PC-3 (cell line): Measurements from ENCODE around the gene DHDDS. TPM values are rescaled to one million over a fixed set of nuclear protein-coding genes. Genes with fewer than 3 reads are reported as not detected.

ENCODE experiments used
- ATAC-seq: fragments of 200-7000 bp; cut with Tn5 transposase; 2 replicates; pipeline ENCODE4 v1.9.1; 2020; ENCODE audit warnings: mild to moderate bottlenecking, moderate library complexity
- BruUV-seq: library from RNA; stranded (reverse); fragments of 400-500 nt; replicated peaks from 2 replicates; lab custom pipeline; 2021; lab: Mats Ljungman, UMichigan
- CTCF ChIA-PET: fragments of 300-600 bp; sonication (Branson Sonifier 250); formaldehyde crosslinking; loops from one replicate; lab custom pipeline; 2022; ENCODE audit warnings: antibody characterized with exemption; lab: Charles Lee
- POLR2A ChIA-PET: fragments of 300-600 bp; sonication (Branson Sonifier 250); formaldehyde crosslinking; loops from one replicate; lab custom pipeline; 2022; ENCODE audit warnings: antibody characterized with exemption; ENCODE audit not compliant: unreplicated experiment; lab: Charles Lee
- DNase-seq: peaks from one replicate; pipeline ENCODE4 v3.0.0-alpha.2; 2015
- H2AFZ ChIP-seq: fragments of 300-600 bp; sonication (generic); 2 replicates; pipeline ENCODE4 v1.6.0; 2016; ENCODE audit warnings: antibody characterized with exemption, low read length
- H3F3A ChIP-seq: fragments of 300-600 bp; sonication (generic); one replicate; pipeline ENCODE4 v1.6.0; 2017; ENCODE audit warnings: antibody characterized with exemption, low read length, control low read depth, mild to moderate bottlenecking; ENCODE audit not compliant: unreplicated experiment
- H3K27ac ChIP-seq: fragments of 300-600 bp; sonication (generic); 2 replicates; pipeline ENCODE4 v1.5.1; 2016; ENCODE audit warnings: mild to moderate bottlenecking, low read length
- H3K27me3 ChIP-seq: fragments of 300-600 bp; sonication (generic); 2 replicates; pipeline ENCODE4 v1.6.1; 2016; ENCODE audit warnings: low read length, mixed read lengths
- H3K36me3 ChIP-seq: fragments of 300-600 bp; sonication (generic); 2 replicates; pipeline ENCODE4 v1.6.1; 2016; ENCODE audit warnings: low read depth, mixed run types, low read length, mixed read lengths
- H3K4me1 ChIP-seq: fragments of 300-600 bp; sonication (generic); 2 replicates; pipeline ENCODE4 v1.5.1; 2016; ENCODE audit warnings: low read length; ENCODE audit not compliant: insufficient read depth
- H3K4me2 ChIP-seq: fragments of 300-600 bp; sonication (generic); 2 replicates; pipeline ENCODE4 v1.6.0; 2016; ENCODE audit warnings: low read length
- H3K4me3 ChIP-seq: fragments of 300-600 bp; sonication (generic); 2 replicates; pipeline ENCODE4 v1.5.1; 2016; ENCODE audit warnings: mild to moderate bottlenecking, low read length, mixed read lengths
- H3K79me2 ChIP-seq: fragments of 300-600 bp; sonication (generic); 2 replicates; pipeline ENCODE4 v1.6.1; 2017; ENCODE audit warnings: low read length, mixed read lengths
- H3K9ac ChIP-seq: fragments of 300-600 bp; sonication (generic); 2 replicates; pipeline ENCODE4 v1.6.0; 2016; ENCODE audit warnings: mild to moderate bottlenecking, low read length
- H3K9me2 ChIP-seq: fragments of 300-600 bp; sonication (generic); replicated peaks from 2 replicates; pipeline ENCODE4 v1.6.1; 2016; ENCODE audit warnings: mixed run types, low read length, mixed read lengths
- H3K9me3 ChIP-seq: fragments of 300-600 bp; sonication (generic); 2 replicates; pipeline ENCODE4 v1.6.1; 2016; ENCODE audit warnings: low read length, mixed read lengths
- H4K20me1 ChIP-seq: fragments of 300-600 bp; sonication (generic); 2 replicates; pipeline ENCODE4 v1.6.1; 2016; ENCODE audit warnings: low read length, mixed read lengths
- EZH2 ChIP-seq: fragments of 300-600 bp; sonication (generic); IDR thresholded peaks from one replicate; pipeline ENCODE4 v1.6.1; 2017; ENCODE audit warnings: antibody characterized with exemption, mild to moderate bottlenecking, low read length; ENCODE audit not compliant: unreplicated experiment
- EZH2phosphoT487 ChIP-seq: fragments of 300-600 bp; sonication (generic); IDR thresholded peaks from 2 replicates; pipeline ENCODE4 v1.6.1; 2018; ENCODE audit warnings: mild to moderate bottlenecking, antibody characterized with exemption, low read length, borderline replicate concordance
- intact Hi-C: fragments of 100-400 bp; cut with micrococcal nuclease; formaldehyde crosslinking; loops from 2 replicates; pipeline ENCODE4 v1.9.0; 2023
- total RNA-seq: library from RNA; depleted of rRNA; stranded (reverse); fragments of >200 nt; gene quantifications from 2 replicates; pipeline ENCODE4 v1.2.3, GENCODE V29; 2014
- TF ChIP-seq, protein P1 (sequence below): fragments of 300-600 bp; sonication (generic); conservative IDR thresholded peaks from 2 replicates; pipeline ENCODE4 v1.5.1; 2017; ENCODE audit warnings: antibody characterized with exemption, low read depth, mild to moderate bottlenecking, low read length

DHDDS gene
- total RNA-seq, 1 experiment from 2014 or later, result 49.6 TPM

DNA sequence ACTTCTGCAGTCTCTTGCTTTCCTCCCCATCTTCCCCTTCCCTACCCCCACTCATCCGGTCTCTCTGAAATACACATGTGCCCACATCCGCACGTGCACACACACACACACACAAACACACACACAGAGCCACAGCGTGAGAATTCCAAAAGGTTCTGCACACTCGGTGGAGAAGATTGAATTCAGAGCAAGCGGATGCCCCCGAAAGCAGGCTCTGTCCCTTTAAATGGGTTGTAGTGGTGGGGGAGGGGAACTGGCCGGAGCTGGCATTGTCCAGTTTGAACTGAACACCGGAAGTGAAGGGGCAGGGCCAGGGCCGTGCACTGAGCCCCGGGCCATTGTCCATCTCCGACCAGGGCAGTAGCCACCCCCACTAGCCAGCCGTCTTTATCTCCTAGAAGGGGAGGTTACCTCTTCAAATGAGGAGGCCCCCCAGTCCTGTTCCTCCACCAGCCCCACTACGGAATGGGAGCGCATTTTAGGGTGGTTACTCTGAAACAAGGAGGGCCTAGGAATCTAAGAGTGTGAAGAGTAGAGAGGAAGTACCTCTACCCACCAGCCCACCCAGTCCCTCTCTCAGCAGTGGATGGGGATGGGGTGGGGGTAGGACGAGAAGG is 22.8 kb upstream of the DHDDS start:
- Histone ChIP-seq H2AFZ (no peak overlapping the region), H3K36me3 (no peaks in the 10 kb centered on the region), H4K20me1 (no peaks in the 10 kb centered on the region), H3K27me3 (peaks cover 29% of the 10 kb centered on the region), H3K4me2 (no peak overlapping the region), H3K27ac (no peak overlapping the region), H3K9me2 (no peaks in the 10 kb centered on the region), H3F3A (no peaks in the 10 kb centered on the region), H3K9me3 (no peaks in the 10 kb centered on the region), H3K79me2 (no peaks in the 10 kb centered on the region), H3K4me1 (peaks cover 22% of the 10 kb centered on the region), H3K4me3 (no peak overlapping the region), H3K9ac (no peak overlapping the region)
- BruUV-seq, result no TSS peak
- intact Hi-C loops, result no loop called here
- CTCF ChIA-PET, result no interaction called here
- TF ChIP-seq EZH2phosphoT487 (no peak), EZH2 (no peak)
- TF ChIP-seq, protein P1, sequence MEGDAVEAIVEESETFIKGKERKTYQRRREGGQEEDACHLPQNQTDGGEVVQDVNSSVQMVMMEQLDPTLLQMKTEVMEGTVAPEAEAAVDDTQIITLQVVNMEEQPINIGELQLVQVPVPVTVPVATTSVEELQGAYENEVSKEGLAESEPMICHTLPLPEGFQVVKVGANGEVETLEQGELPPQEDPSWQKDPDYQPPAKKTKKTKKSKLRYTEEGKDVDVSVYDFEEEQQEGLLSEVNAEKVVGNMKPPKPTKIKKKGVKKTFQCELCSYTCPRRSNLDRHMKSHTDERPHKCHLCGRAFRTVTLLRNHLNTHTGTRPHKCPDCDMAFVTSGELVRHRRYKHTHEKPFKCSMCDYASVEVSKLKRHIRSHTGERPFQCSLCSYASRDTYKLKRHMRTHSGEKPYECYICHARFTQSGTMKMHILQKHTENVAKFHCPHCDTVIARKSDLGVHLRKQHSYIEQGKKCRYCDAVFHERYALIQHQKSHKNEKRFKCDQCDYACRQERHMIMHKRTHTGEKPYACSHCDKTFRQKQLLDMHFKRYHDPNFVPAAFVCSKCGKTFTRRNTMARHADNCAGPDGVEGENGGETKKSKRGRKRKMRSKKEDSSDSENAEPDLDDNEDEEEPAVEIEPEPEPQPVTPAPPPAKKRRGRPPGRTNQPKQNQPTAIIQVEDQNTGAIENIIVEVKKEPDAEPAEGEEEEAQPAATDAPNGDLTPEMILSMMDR, result no peak
- DNase-seq (no peak), ATAC-seq (no peak)
- POLR2A ChIA-PET, result no interaction called here

DNA sequence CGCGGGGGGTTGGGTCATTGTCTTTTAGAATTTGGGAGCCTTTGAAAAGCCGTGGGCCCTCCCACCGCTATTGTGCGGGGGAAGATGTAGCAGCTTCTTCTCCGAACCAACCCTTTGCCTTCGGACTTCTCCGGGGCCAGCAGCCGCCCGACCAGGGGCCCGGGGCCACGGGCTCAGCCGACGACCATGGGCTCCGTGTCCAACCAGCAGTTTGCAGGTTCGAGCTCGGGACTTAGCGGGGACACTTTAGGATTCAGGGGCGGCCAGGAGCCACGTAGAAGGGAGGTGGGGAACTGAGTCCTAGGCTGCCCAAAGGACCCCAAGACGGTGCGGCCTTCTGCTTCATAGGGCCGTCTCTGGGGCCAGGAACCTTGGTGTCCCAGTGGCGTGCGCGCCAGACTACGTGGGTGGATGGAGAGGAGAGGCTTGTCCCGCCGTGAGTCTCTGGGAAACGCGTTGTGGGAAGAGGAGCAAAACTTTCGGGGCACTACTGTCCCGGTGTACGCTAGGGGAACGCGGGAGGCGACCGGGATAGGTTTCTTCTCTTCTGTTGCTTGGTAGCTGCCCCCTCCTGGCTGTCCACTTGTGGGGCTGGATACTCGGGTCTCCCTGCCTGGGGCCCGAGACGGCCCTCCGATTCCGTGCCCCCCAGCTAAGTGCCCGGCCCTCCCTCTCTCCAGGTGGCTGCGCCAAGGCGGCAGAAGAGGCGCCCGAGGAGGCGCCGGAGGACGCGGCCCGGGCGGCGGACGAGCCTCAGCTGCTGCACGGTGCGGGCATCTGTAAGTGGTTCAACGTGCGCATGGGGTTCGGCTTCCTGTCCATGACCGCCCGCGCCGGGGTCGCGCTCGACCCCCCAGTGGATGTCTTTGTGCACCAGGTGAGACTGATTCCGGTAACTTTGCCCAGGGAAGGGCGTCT is 21.2 kb upstream of the DHDDS start, which contains the start of gene LIN28A:
TSS of gene LIN28A (plus strand) at position 112 of the 918 bp plus-strand sequence. CDS start at position 187, 75 bp downstream.
- H3K79me2 ChIP-seq, result no peaks in the 10 kb centered on the region
- no peaks in the 10 kb centered on the region for H3K9me2 ChIP-seq
- no peak within 1 kb of the TSS for H3K9ac ChIP-seq
- no peak within 1 kb of the TSS for H2AFZ ChIP-seq
- TF ChIP-seq, protein P1, result no peak
- TF ChIP-seq EZH2phosphoT487, result no peak
- no peak for TF ChIP-seq EZH2
- H3K4me3 ChIP-seq, result no peak within 1 kb of the TSS
- H3K9me3 ChIP-seq, result no peaks in the 10 kb centered on the region
- no peaks in the 10 kb centered on the region for H4K20me1 ChIP-seq
- peaks cover 37% of the 10 kb centered on the region for H3K27me3 ChIP-seq
- intact Hi-C loops, result loop anchor here (10.0 kb wide), 1 partner anchor 306 kb away; no protein-coding TSS in a partner anchor
- H3K4me2 ChIP-seq, result no peak within 1 kb of the TSS
- POLR2A ChIA-PET, result no interaction called here
- CTCF ChIA-PET, result no interaction called here
- H3F3A ChIP-seq, result no peaks in the 10 kb centered on the region
- no TSS peak for BruUV-seq
- H3K4me1 ChIP-seq, result peaks cover 5% of the 10 kb centered on the region; the same call in 1 of the 2 replicates
- ATAC-seq (no peak), DNase-seq (no peak)
- H3K36me3 ChIP-seq, result no peaks in the 10 kb centered on the region
- H3K27ac ChIP-seq, result no peak within 1 kb of the TSS
